ENCODE measurements around the gene NECTIN2. TPM values are rescaled to one million over a fixed set of nuclear protein-coding genes. Genes with fewer than 3 reads are reported as not detected.

Gene NECTIN2
- total RNA-seq, 1 donor from 2014 or later, result 302 TPM

GRCh38 chr19:44883922-44884321 lies 37.8 kb downstream of the NECTIN2 start:
- peaks cover 5% of the 10 kb centered on the region for H3K4me1 ChIP-seq (ENCODE audit: insufficient read depth, low read length)
- H3K9me3 Mint-ChIP-seq (ENCODE audit: unreplicated experiment), result peaks cover 3% of the 10 kb centered on the region
- H3K36me3 Mint-ChIP-seq (ENCODE audit: low read depth, unreplicated experiment), result peaks cover 34% of the 10 kb centered on the region
- no peak for DNase-seq (ENCODE audit: low read depth)
- no peaks in the 10 kb centered on the region for H3K27me3 Mint-ChIP-seq (ENCODE audit: low read depth, unreplicated experiment)
- H4K20me1 ChIP-seq (ENCODE audit: insufficient read depth, low read length), result peaks cover 4% of the 10 kb centered on the region
- H3K9ac ChIP-seq (ENCODE audit: low read length), result no peak overlapping the region
- H3K4me2 ChIP-seq (ENCODE audit: low read length), result no peak overlapping the region
- TF ChIP-seq EZH2 (IDR thresholded peaks at IDR 0.05; ENCODE audit: insufficient read depth, low read length) (no peak), CTCF (IDR thresholded peaks at IDR 0.05; ENCODE audit: insufficient read depth, low read depth, low read length) (no peak)
- H3K79me2 ChIP-seq (ENCODE audit: insufficient read depth, low read length), result peaks cover 1% of the 10 kb centered on the region
- H3K4me3 Mint-ChIP-seq (ENCODE audit: unreplicated experiment), result peak overlapping the region; percentile 40
- H3K4me1 Mint-ChIP-seq (ENCODE audit: low read depth, unreplicated experiment), result peaks cover 12% of the 10 kb centered on the region
- no peaks in the 10 kb centered on the region for H3K27me3 ChIP-seq (ENCODE audit: insufficient read depth, low read length)
- H3K27ac ChIP-seq (ENCODE audit: low read depth, low read length), result no peak overlapping the region
- no peak overlapping the region for H3K4me3 ChIP-seq (ENCODE audit: insufficient read depth, low read depth, low read length)
- FAIRE-seq, result no peak
- H3K36me3 ChIP-seq (ENCODE audit: insufficient read depth, low read length), result peaks cover 12% of the 10 kb centered on the region
- H3K9me3 ChIP-seq (ENCODE audit: insufficient read depth, low read depth, low read length), result no peaks in the 10 kb centered on the region
- H2AFZ ChIP-seq (ENCODE audit: low read depth, low read length), result no peak overlapping the region
- no peak overlapping the region for H3K27ac Mint-ChIP-seq (ENCODE audit: unreplicated experiment)

GRCh38 chr19:44884566-44884965 lies 38.5 kb downstream of the NECTIN2 start:
- FAIRE-seq (no peak), DNase-seq (ENCODE audit: low read depth) (no peak)
- Histone ChIP-seq H3K9ac (ENCODE audit: low read length) (no peak overlapping the region), H3K79me2 (ENCODE audit: insufficient read depth, low read length) (no peaks in the 10 kb centered on the region), H2AFZ (ENCODE audit: low read depth, low read length) (no peak overlapping the region), H3K4me1 (ENCODE audit: insufficient read depth, low read length) (peaks cover 5% of the 10 kb centered on the region), H3K9me3 (ENCODE audit: insufficient read depth, low read depth, low read length) (no peaks in the 10 kb centered on the region), H3K36me3 (ENCODE audit: insufficient read depth, low read length) (peaks cover 12% of the 10 kb centered on the region), H3K27me3 (ENCODE audit: insufficient read depth, low read length) (no peaks in the 10 kb centered on the region), H3K27ac (ENCODE audit: low read depth, low read length) (no peak overlapping the region), H3K4me3 (ENCODE audit: insufficient read depth, low read depth, low read length) (no peak overlapping the region), H4K20me1 (ENCODE audit: insufficient read depth, low read length) (peaks cover 2% of the 10 kb centered on the region), H3K4me2 (ENCODE audit: low read length) (no peak overlapping the region)
- Mint-ChIP-seq H3K27ac (ENCODE audit: unreplicated experiment) (peak overlapping the region; percentile 60), H3K9me3 (ENCODE audit: unreplicated experiment) (peaks cover 3% of the 10 kb centered on the region), H3K27me3 (ENCODE audit: low read depth, unreplicated experiment) (no peaks in the 10 kb centered on the region), H3K36me3 (ENCODE audit: low read depth, unreplicated experiment) (peaks cover 35% of the 10 kb centered on the region), H3K4me1 (ENCODE audit: low read depth, unreplicated experiment) (peaks cover 15% of the 10 kb centered on the region), H3K4me3 (ENCODE audit: unreplicated experiment) (peak overlapping the region; percentile 30)
- TF ChIP-seq CTCF (IDR thresholded peaks at IDR 0.05; ENCODE audit: insufficient read depth, low read depth, low read length) (no peak), EZH2 (IDR thresholded peaks at IDR 0.05; ENCODE audit: insufficient read depth, low read length) (no peak)

GRCh38 chr19:44886141-44886540 lies 40.0 kb downstream of the NECTIN2 start:
- peaks cover 17% of the 10 kb centered on the region for H3K4me1 Mint-ChIP-seq (ENCODE audit: low read depth, unreplicated experiment)
- Histone ChIP-seq H2AFZ (ENCODE audit: low read depth, low read length) (no peak overlapping the region), H3K4me2 (ENCODE audit: low read length) (no peak overlapping the region), H3K4me3 (ENCODE audit: insufficient read depth, low read depth, low read length) (no peak overlapping the region), H4K20me1 (ENCODE audit: insufficient read depth, low read length) (no peaks in the 10 kb centered on the region), H3K27ac (ENCODE audit: low read depth, low read length) (no peak overlapping the region), H3K36me3 (ENCODE audit: insufficient read depth, low read length) (peaks cover 12% of the 10 kb centered on the region), H3K9me3 (ENCODE audit: insufficient read depth, low read depth, low read length) (no peaks in the 10 kb centered on the region), H3K4me1 (ENCODE audit: insufficient read depth, low read length) (peaks cover 10% of the 10 kb centered on the region), H3K79me2 (ENCODE audit: insufficient read depth, low read length) (peaks cover 1% of the 10 kb centered on the region), H3K9ac (ENCODE audit: low read length) (no peak overlapping the region), H3K27me3 (ENCODE audit: insufficient read depth, low read length) (no peaks in the 10 kb centered on the region)
- FAIRE-seq, result no peak
- no peak for DNase-seq (ENCODE audit: low read depth)
- peaks cover 3% of the 10 kb centered on the region for H3K9me3 Mint-ChIP-seq (ENCODE audit: unreplicated experiment)
- H3K27ac Mint-ChIP-seq (ENCODE audit: unreplicated experiment), result no peak overlapping the region
- H3K4me3 Mint-ChIP-seq (ENCODE audit: unreplicated experiment), result no peak overlapping the region
- TF ChIP-seq EZH2 (IDR thresholded peaks at IDR 0.05; ENCODE audit: insufficient read depth, low read length), result no peak
- no peak for TF ChIP-seq CTCF (IDR thresholded peaks at IDR 0.05; ENCODE audit: insufficient read depth, low read depth, low read length)
- peaks cover 33% of the 10 kb centered on the region for H3K36me3 Mint-ChIP-seq (ENCODE audit: low read depth, unreplicated experiment)
- H3K27me3 Mint-ChIP-seq (ENCODE audit: low read depth, unreplicated experiment), result no peaks in the 10 kb centered on the region

All from astrocyte (in vitro differentiated cells and primary cell).